GM12878 (cell line): ENCODE results near the gene SPRY1.

Source experiments
- ATF7 ChIP-seq: fragments of 450-650 bp; IDR thresholded peaks from 2 replicates; pipeline ENCODE4 v1.6.1; 2016; ENCODE audit warnings: low read depth, mild to moderate bottlenecking
- CEBPB ChIP-seq, 2 experiments: fragments of 150-350 bp in 1 of 2; IDR thresholded peaks; 2 replicates each; pipeline ENCODE4 v1.6.1; 2012 to 2014; ENCODE audit warnings: low read depth in 2 of 2, low read length in 2 of 2, borderline replicate concordance in 1 of 2, inconsistent platforms in 1 of 2
- CEBPZ ChIP-seq: fragments of 150-350 bp; IDR thresholded peaks from 2 replicates; pipeline ENCODE4 v1.6.1; 2016; ENCODE audit warnings: low read depth, low read length
- CTCF ChIP-seq, 3 experiments: IDR thresholded peaks in 2 of 3; conservative IDR thresholded peaks in 1 of 3; 2 replicates each; pipeline ENCODE4 v1.5.1; 2011; ENCODE audit warnings: low read depth in 3 of 3, low read length in 3 of 3, mild to moderate bottlenecking in 3 of 3, control low read depth in 2 of 3, moderate library complexity in 2 of 3, inconsistent platforms in 1 of 3, mixed read lengths in 1 of 3; ENCODE audit not compliant: control insufficient read depth in 2 of 3, insufficient read depth in 1 of 3; ENCODE audit errors: extremely low read depth in 1 of 3
- EP300 ChIP-seq, 2 experiments: fragments of 150-350 bp in 1 of 2; IDR thresholded peaks; 2 replicates each; pipeline ENCODE4 v1.6.1; 2011 to 2012; ENCODE audit warnings: low read depth in 2 of 2, low read length in 2 of 2, borderline replicate concordance in 1 of 2, improper control_type of control experiment in 1 of 2, inconsistent platforms in 1 of 2; ENCODE audit not compliant: control insufficient read depth in 1 of 2
- ESRRA ChIP-seq: IDR thresholded peaks from 2 replicates; pipeline ENCODE4 v1.6.1; 2012; ENCODE audit warnings: mild to moderate bottlenecking, low read length, improper control_type of control experiment
- GABPA ChIP-seq: IDR thresholded peaks from 2 replicates; pipeline ENCODE4 v1.6.1; 2014; ENCODE audit warnings: antibody characterized with exemption, low read depth, mild to moderate bottlenecking, inconsistent platforms
- REST ChIP-seq: IDR thresholded peaks from 2 replicates; pipeline ENCODE4 v1.6.1; 2012; ENCODE audit warnings: mild to moderate bottlenecking, low read depth, low read length
- TAF1 ChIP-seq: IDR thresholded peaks from 2 replicates; pipeline ENCODE4 v1.6.1; 2011; ENCODE audit warnings: mild to moderate bottlenecking, low read depth, low read length, borderline replicate concordance
- YY1 ChIP-seq: IDR thresholded peaks from 2 replicates; pipeline ENCODE4 v1.6.1; 2011; ENCODE audit warnings: low read depth, mild to moderate bottlenecking, low read length
- ZBTB33 ChIP-seq: fragments of 450-650 bp; IDR thresholded peaks from 2 replicates; pipeline ENCODE4 v1.6.1; 2017; ENCODE audit warnings: mild to moderate bottlenecking

- TF ChIP-seq CEBPB (IDR thresholded peaks at IDR 0.05; ENCODE audit: borderline replicate concordance in 1 of 2, low read depth in 2 of 2, low read length in 2 of 2) (no peak), EP300 (IDR thresholded peaks at IDR 0.05; ENCODE audit: borderline replicate concordance in 1 of 2, control insufficient read depth in 1 of 2, low read depth in 2 of 2, low read length in 2 of 2) (no peak), REST (no peak), ATF7 (no peak), ZBTB33 (no peak), ESRRA (no peak), CEBPZ (no peak), TAF1 (no peak), YY1 (no peak), CTCF (IDR thresholded peaks at IDR 0.05 in 2 of 3, conservative IDR thresholded peaks at IDR 0.05 in 1 of 3; ENCODE audit: control insufficient read depth in 2 of 3, extremely low read depth in 1 of 3, insufficient read depth in 1 of 3, low read depth in 3 of 3, low read length in 3 of 3) (no peak), GABPA (no peak)
Measured at GRCh38 chr4:123421937-123422781, 25.6 kb downstream of the SPRY1 start.
